GM19463 (cell line): Measurements from ENCODE around the gene CD28.
"Not testable (repeated sequence)": the region's sequence is repeated elsewhere in the genome, so short reads cannot be mapped to it uniquely, and the experiment has no call there.

Source experiments
- ATAC-seq: cut with Tn5 transposase; IDR thresholded peaks from one replicate; pipeline ENCODE4 v1.9.1; 2021; ENCODE audit warnings: mild to moderate bottlenecking, moderate library complexity; ENCODE audit not compliant: unreplicated experiment

CD28 gene

GRCh38 chr2:203685789-203686420 lies 20.5 kb upstream of the CD28 start:
- no peak for ATAC-seq

GRCh38 chr2:203687165-203687564 lies 19.3 kb upstream of the CD28 start:
- ATAC-seq, result no peak

- peak; percentile 49 for ATAC-seq
Measured at GRCh38 chr2:203688798-203689197, 17.6 kb upstream of the CD28 start.

- peak; percentile 74 for ATAC-seq
Measured at GRCh38 chr2:203689426-203690116, 16.9 kb upstream of the CD28 start.

- ATAC-seq, result peak; percentile 32
Measured at GRCh38 chr2:203690117-203690431, 16.4 kb upstream of the CD28 start.

- ATAC-seq, result no peak
Measured at GRCh38 chr2:203690441-203691047, 15.9 kb upstream of the CD28 start.

- ATAC-seq, result no peak
Measured at GRCh38 chr2:203691149-203691548, 15.3 kb upstream of the CD28 start.

GRCh38 chr2:203692031-203692710 lies 14.3 kb upstream of the CD28 start:
- no peak for ATAC-seq

- ATAC-seq, result no peak
Measured at GRCh38 chr2:203693242-203693879, 13.1 kb upstream of the CD28 start.

- ATAC-seq, result no peak
Measured at GRCh38 chr2:203694191-203694590, 12.2 kb upstream of the CD28 start.

GRCh38 chr2:203697190-203697589 lies 9.2 kb upstream of the CD28 start:
- peak; percentile 44 for ATAC-seq

GRCh38 chr2:203697763-203698162 lies 8.7 kb upstream of the CD28 start:
- ATAC-seq, result not testable (repeated sequence)

- ATAC-seq, result not testable (repeated sequence)
Measured at GRCh38 chr2:203698410-203698809, 8.0 kb upstream of the CD28 start.

- no peak for ATAC-seq
Measured at GRCh38 chr2:203704430-203704829, 2.0 kb upstream of the CD28 start.

- ATAC-seq, result no peak
Measured at GRCh38 chr2:203705178-203705577, 1.3 kb upstream of the CD28 start.

- no peak for ATAC-seq
Measured at GRCh38 chr2:203707530-203707929, 1.1 kb downstream of the CD28 start.

GRCh38 chr2:203708846-203709396 lies 2.5 kb downstream of the CD28 start:
- no peak for ATAC-seq

GRCh38 chr2:203709416-203710040 lies 3.1 kb downstream of the CD28 start:
- no peak for ATAC-seq

- ATAC-seq, result no peak
Measured at GRCh38 chr2:203710226-203710625, 3.8 kb downstream of the CD28 start.

GRCh38 chr2:203710952-203711351 lies 4.5 kb downstream of the CD28 start:
- no peak for ATAC-seq

- no peak for ATAC-seq
Measured at GRCh38 chr2:203711399-203711798, 5.0 kb downstream of the CD28 start.
